ENCODE results near the gene SYNE2.

The SYNE2 gene

DNA sequence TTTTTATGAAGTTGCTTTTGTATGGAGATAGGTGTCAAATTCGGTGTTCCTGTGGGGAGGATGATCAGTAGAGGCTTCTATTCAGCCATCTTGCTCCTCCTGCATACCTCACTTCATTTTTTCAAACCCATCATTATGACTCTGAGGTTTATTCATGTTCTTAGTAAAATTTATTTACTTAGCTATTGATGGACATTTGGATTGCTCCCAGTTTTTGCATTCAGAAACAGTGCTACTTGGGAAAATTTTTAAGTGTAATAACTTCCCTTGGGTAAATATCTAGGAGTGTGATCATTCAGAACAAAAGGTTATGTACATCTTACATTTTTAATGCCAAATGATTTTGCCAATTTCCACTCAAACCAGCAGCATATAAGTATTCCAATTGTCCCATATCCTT, 208.3 kb downstream of the SYNE2 start:
- Histone ChIP-seq H3K27ac (ENCODE audit: low read length) (no peak overlapping the region), H3K36me3 (ENCODE audit: control insufficient read depth in 1 of 2, insufficient read depth in 2 of 2, low read length in 2 of 2) (peaks cover 0 to 6% of the 10 kb centered on the region in 2 donors), H3K27me3 (ENCODE audit: low read depth, low read length) (no peaks in the 10 kb centered on the region), H3K4me3 (ENCODE audit: low read depth in 1 of 2, low read length in 2 of 2) (no peak overlapping the region), H3K9me3 (ENCODE audit: control insufficient read depth in 1 of 2, low read length in 2 of 2) (no peaks in the 10 kb centered on the region), H3K4me1 (ENCODE audit: control insufficient read depth in 1 of 2, insufficient read depth in 2 of 2, low read length in 2 of 2) (no peaks in the 10 kb centered on the region)

DNA sequence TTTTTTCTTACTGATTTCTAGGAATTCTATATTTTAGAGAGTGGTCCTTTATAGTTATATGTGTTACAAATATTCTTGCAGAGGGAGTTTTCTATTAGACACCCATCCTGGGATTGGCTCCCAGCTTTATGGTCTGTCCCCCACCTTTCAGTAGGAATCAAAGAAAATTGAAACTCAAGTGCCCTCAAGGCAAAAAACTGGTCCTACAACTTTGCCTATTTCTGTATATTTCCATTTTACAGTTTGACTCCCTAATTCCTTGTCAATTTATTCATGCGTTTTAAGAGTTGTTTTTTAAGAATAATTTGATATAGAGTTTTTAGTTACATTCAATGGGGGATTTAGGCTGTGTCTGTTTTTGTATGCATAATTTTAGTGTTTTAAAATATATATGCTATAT, 208.9 kb downstream of the SYNE2 start:
- no peak overlapping the region for H3K4me3 ChIP-seq (ENCODE audit: low read depth in 1 of 2, low read length in 2 of 2)
- H3K9me3 ChIP-seq (ENCODE audit: control insufficient read depth in 1 of 2, low read length in 2 of 2): no peaks in the 10 kb centered on the region
- no peak overlapping the region for H3K27ac ChIP-seq (ENCODE audit: low read length)
- H3K4me1 ChIP-seq (ENCODE audit: control insufficient read depth in 1 of 2, insufficient read depth in 2 of 2, low read length in 2 of 2): no peaks in the 10 kb centered on the region
- H3K36me3 ChIP-seq (ENCODE audit: control insufficient read depth in 1 of 2, insufficient read depth in 2 of 2, low read length in 2 of 2): peaks cover 0 to 6% of the 10 kb centered on the region in 2 donors
- H3K27me3 ChIP-seq (ENCODE audit: low read depth, low read length): no peaks in the 10 kb centered on the region

DNA sequence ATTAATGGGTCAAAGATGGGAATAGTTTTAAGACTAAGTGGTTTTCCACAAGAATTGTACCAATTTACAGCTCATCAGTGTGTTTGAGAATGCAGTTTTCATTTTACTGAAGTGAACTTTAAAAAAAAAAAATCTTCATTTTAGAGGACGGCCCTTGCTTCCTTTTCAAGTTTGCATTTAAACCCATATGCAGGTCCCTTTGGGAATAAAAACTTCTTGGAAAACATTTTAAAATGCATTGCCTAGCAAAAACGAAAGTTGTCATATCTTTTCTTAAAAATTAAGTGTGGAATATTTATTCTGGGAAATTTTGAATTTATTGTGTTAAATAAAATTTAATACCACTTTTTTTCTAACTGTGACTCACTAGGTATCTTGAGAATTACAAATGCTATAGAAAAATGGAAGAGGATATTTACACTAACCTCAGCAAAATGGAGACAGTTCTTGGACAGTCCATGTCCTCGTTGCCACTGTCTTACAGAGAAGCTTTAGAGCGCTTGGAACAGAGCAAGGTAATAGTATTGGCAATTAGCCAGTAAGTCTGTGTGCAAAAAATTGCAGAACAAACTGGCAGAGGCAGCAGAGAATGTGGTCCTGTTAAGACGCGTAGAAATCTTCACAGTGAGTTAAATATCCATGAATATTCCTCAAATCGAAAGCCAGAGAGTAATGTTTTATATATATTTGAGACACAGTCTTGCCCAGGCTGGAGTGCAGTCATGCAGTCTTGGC, 209.7 kb downstream of the SYNE2 start:
- H3K27me3 ChIP-seq (ENCODE audit: low read depth, low read length): no peaks in the 10 kb centered on the region
- H3K27ac ChIP-seq (ENCODE audit: low read length): no peak overlapping the region
- peaks cover 0 to 6% of the 10 kb centered on the region in 2 donors for H3K36me3 ChIP-seq (ENCODE audit: control insufficient read depth in 1 of 2, insufficient read depth in 2 of 2, low read length in 2 of 2)
- no peak overlapping the region for H3K4me3 ChIP-seq (ENCODE audit: low read depth in 1 of 2, low read length in 2 of 2)
- no peaks in the 10 kb centered on the region for H3K4me1 ChIP-seq (ENCODE audit: control insufficient read depth in 1 of 2, insufficient read depth in 2 of 2, low read length in 2 of 2)
- H3K9me3 ChIP-seq (ENCODE audit: control insufficient read depth in 1 of 2, low read length in 2 of 2): no peaks in the 10 kb centered on the region

- peaks cover 0 to 2% of the 10 kb centered on the region in 2 donors for H3K36me3 ChIP-seq (ENCODE audit: control insufficient read depth in 1 of 2, insufficient read depth in 2 of 2, low read length in 2 of 2)
- H3K4me3 ChIP-seq (ENCODE audit: low read depth in 1 of 2, low read length in 2 of 2): no peak overlapping the region
- H3K4me1 ChIP-seq (ENCODE audit: control insufficient read depth in 1 of 2, insufficient read depth in 2 of 2, low read length in 2 of 2): no peaks in the 10 kb centered on the region
- H3K27me3 ChIP-seq (ENCODE audit: low read depth, low read length): no peaks in the 10 kb centered on the region
- no peak overlapping the region for H3K27ac ChIP-seq (ENCODE audit: low read length)
- no peaks in the 10 kb centered on the region for H3K9me3 ChIP-seq (ENCODE audit: control insufficient read depth in 1 of 2, low read length in 2 of 2)
These were observed 211.6 kb downstream of the SYNE2 start for GRCh38 chr14:64064447-64064846.

GRCh38 chr14:64069634-64070359, 217.0 kb downstream of the SYNE2 start:
- Histone ChIP-seq H3K4me1 (ENCODE audit: control insufficient read depth in 1 of 2, insufficient read depth in 2 of 2, low read length in 2 of 2) (no peaks in the 10 kb centered on the region), H3K4me3 (ENCODE audit: low read depth in 1 of 2, low read length in 2 of 2) (no peak overlapping the region), H3K9me3 (ENCODE audit: control insufficient read depth in 1 of 2, low read length in 2 of 2) (no peaks in the 10 kb centered on the region), H3K27ac (ENCODE audit: low read length) (no peak overlapping the region), H3K36me3 (ENCODE audit: control insufficient read depth in 1 of 2, insufficient read depth in 2 of 2, low read length in 2 of 2) (peaks cover 0 to 19% of the 10 kb centered on the region in 2 donors), H3K27me3 (ENCODE audit: low read depth, low read length) (no peaks in the 10 kb centered on the region)

GRCh38 chr14:64074961-64075612, 222.3 kb downstream of the SYNE2 start:
- no peak overlapping the region for H3K4me3 ChIP-seq (ENCODE audit: low read depth in 1 of 2, low read length in 2 of 2)
- H3K36me3 ChIP-seq (ENCODE audit: control insufficient read depth in 1 of 2, insufficient read depth in 2 of 2, low read length in 2 of 2): peaks cover 10 to 19% of the 10 kb centered on the region in 2 donors
- no peaks in the 10 kb centered on the region for H3K27me3 ChIP-seq (ENCODE audit: low read depth, low read length)
- H3K27ac ChIP-seq (ENCODE audit: low read length): no peak overlapping the region
- no peaks in the 10 kb centered on the region for H3K4me1 ChIP-seq (ENCODE audit: control insufficient read depth in 1 of 2, insufficient read depth in 2 of 2, low read length in 2 of 2)
- H3K9me3 ChIP-seq (ENCODE audit: control insufficient read depth in 1 of 2, low read length in 2 of 2): no peaks in the 10 kb centered on the region

GRCh38 chr14:64075613-64076005, 222.8 kb downstream of the SYNE2 start:
- Histone ChIP-seq H3K4me3 (ENCODE audit: low read depth in 1 of 2, low read length in 2 of 2) (no peak overlapping the region), H3K4me1 (ENCODE audit: control insufficient read depth in 1 of 2, insufficient read depth in 2 of 2, low read length in 2 of 2) (no peaks in the 10 kb centered on the region), H3K9me3 (ENCODE audit: control insufficient read depth in 1 of 2, low read length in 2 of 2) (no peaks in the 10 kb centered on the region), H3K27me3 (ENCODE audit: low read depth, low read length) (no peaks in the 10 kb centered on the region), H3K36me3 (ENCODE audit: control insufficient read depth in 1 of 2, insufficient read depth in 2 of 2, low read length in 2 of 2) (peaks cover 15 to 22% of the 10 kb centered on the region in 2 donors), H3K27ac (ENCODE audit: low read length) (no peak overlapping the region)

DNA sequence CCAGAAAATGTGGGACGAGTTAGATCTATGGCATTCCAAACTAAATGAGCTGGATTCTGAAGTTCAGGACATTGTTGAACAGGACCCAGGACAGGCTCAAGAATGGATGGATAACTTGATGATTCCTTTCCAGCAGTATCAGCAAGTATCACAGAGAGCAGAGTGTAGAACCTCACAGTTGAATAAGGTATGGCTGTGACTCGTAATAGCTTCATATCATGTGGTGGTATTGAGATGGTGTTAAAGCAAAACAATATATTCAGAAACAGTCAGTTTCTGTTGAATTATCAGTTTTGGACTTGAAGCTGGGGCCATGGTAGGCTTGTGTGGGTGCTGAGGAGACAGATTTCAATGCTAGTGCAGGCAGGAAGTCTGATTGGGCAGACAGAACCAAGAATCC, 227.6 kb downstream of the SYNE2 start:
- H3K4me1 ChIP-seq (ENCODE audit: control insufficient read depth in 1 of 2, insufficient read depth in 2 of 2, low read length in 2 of 2): no peaks in the 10 kb centered on the region
- H3K4me3 ChIP-seq (ENCODE audit: low read depth in 1 of 2, low read length in 2 of 2): no peak overlapping the region
- no peaks in the 10 kb centered on the region for H3K9me3 ChIP-seq (ENCODE audit: control insufficient read depth in 1 of 2, low read length in 2 of 2)
- H3K27ac ChIP-seq (ENCODE audit: low read length): no peak overlapping the region
- H3K36me3 ChIP-seq (ENCODE audit: control insufficient read depth in 1 of 2, insufficient read depth in 2 of 2, low read length in 2 of 2): peaks cover 13 to 18% of the 10 kb centered on the region in 2 donors
- no peaks in the 10 kb centered on the region for H3K27me3 ChIP-seq (ENCODE audit: low read depth, low read length)

DNA sequence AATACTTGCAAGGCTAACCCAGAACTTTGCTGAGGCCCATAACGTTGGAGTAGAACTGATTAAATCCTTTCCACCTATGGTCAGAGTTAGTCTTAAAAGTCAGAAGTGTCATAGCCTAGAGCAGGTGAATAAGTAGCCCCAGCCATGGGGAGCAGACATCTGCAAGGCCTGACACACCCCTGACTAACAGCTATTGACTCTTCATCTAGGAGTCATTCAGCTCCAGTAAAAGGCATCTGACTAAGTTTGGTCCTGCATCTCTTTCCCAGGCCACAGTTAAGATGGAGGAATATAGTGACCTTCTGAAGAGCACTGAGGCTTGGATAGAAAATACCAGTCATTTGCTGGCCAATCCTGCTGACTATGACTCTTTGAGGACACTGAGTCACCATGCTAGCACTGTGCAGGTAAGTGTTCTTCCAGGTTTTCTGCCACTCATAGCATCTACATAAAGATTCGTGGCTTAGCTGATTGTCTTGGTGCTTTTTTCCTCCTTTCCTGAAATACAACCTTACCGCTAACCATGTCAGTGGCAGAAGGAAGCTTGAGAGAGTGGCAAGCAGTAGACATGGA, 228.5 kb downstream of the SYNE2 start:
- Histone ChIP-seq H3K4me3 (ENCODE audit: low read depth in 1 of 2, low read length in 2 of 2) (no peak overlapping the region), H3K4me1 (ENCODE audit: control insufficient read depth in 1 of 2, insufficient read depth in 2 of 2, low read length in 2 of 2) (no peaks in the 10 kb centered on the region), H3K36me3 (ENCODE audit: control insufficient read depth in 1 of 2, insufficient read depth in 2 of 2, low read length in 2 of 2) (peaks cover 13 to 15% of the 10 kb centered on the region in 2 donors), H3K27me3 (ENCODE audit: low read depth, low read length) (no peaks in the 10 kb centered on the region), H3K9me3 (ENCODE audit: control insufficient read depth in 1 of 2, low read length in 2 of 2) (no peaks in the 10 kb centered on the region), H3K27ac (ENCODE audit: low read length) (no peak overlapping the region)

DNA sequence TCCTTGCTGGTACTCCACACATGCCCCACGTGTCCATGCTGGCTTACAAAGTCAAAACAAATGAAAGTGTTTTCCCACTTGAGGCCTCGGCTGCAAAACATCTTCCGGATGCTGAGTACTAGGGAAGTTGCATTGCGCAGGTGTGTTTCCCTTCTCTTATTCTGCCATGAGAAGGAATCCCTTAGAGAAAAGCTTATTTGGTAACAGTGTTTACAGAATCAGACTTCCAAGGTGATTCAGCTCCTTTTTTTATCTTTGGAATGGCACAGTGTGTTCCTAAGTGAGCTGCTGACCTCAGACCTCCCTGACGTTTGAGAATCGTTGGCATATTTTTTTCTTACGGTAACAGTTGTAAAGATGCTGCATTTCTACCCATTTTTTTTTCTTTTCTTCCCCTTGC, 230.0 kb downstream of the SYNE2 start:
- Histone ChIP-seq H3K27me3 (ENCODE audit: low read depth, low read length) (no peaks in the 10 kb centered on the region), H3K27ac (ENCODE audit: low read length) (peak overlapping the region; percentile 52), H3K9me3 (ENCODE audit: control insufficient read depth in 1 of 2, low read length in 2 of 2) (no peaks in the 10 kb centered on the region), H3K4me1 (ENCODE audit: control insufficient read depth in 1 of 2, insufficient read depth in 2 of 2, low read length in 2 of 2) (no peaks in the 10 kb centered on the region), H3K4me3 (ENCODE audit: low read depth in 1 of 2, low read length in 2 of 2) (no peak overlapping the region), H3K36me3 (ENCODE audit: control insufficient read depth in 1 of 2, insufficient read depth in 2 of 2, low read length in 2 of 2) (peaks cover 14 to 15% of the 10 kb centered on the region in 2 donors)

GRCh38 chr14:64088647-64088964, 235.8 kb downstream of the SYNE2 start:
- H3K27ac ChIP-seq (ENCODE audit: low read length): no peak overlapping the region
- peaks cover 8 to 19% of the 10 kb centered on the region in 2 donors for H3K36me3 ChIP-seq (ENCODE audit: control insufficient read depth in 1 of 2, insufficient read depth in 2 of 2, low read length in 2 of 2)

More at GRCh38 chr14:64088647-64088964, 235.8 kb downstream of the SYNE2 start:
- H3K9me3 ChIP-seq (ENCODE audit: control insufficient read depth in 1 of 2, low read length in 2 of 2): no peaks in the 10 kb centered on the region
- H3K4me3 ChIP-seq (ENCODE audit: low read depth in 1 of 2, low read length in 2 of 2): no peak overlapping the region
- no peaks in the 10 kb centered on the region for H3K27me3 ChIP-seq (ENCODE audit: low read depth, low read length)
- H3K4me1 ChIP-seq (ENCODE audit: control insufficient read depth in 1 of 2, insufficient read depth in 2 of 2, low read length in 2 of 2): no peaks in the 10 kb centered on the region

Measured in muscle layer of duodenum (tissue), 2 donors.